LNCAP (cell line): ENCODE data around the gene TENM3.

Experiments
- TF ChIP-seq, protein P1 (sequence below): fragments of 450-650 bp; IDR thresholded peaks from 2 replicates; pipeline ENCODE4 v1.5.1; 2017; ENCODE audit warnings: mild to moderate bottlenecking

TENM3 gene

DNA sequence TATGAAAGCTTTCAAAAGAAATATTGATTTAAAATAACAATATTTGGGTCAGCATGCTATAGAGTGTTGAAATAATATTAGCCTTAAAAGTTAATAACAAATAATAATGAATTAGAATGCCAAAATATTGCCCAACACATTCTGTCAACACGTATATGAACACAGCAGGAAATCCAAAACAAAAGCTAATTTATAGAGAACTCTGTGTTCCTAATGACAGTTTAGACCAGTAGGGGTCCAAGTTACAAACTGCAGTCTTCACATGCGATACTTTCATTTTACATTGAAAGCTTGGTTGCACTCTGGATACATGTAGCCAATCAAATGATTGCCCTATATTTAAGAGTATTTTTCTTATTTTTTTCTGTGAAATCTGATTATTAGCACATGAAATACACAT is 399.6 kb downstream of the TENM3 start:
- TF ChIP-seq, protein P1, sequence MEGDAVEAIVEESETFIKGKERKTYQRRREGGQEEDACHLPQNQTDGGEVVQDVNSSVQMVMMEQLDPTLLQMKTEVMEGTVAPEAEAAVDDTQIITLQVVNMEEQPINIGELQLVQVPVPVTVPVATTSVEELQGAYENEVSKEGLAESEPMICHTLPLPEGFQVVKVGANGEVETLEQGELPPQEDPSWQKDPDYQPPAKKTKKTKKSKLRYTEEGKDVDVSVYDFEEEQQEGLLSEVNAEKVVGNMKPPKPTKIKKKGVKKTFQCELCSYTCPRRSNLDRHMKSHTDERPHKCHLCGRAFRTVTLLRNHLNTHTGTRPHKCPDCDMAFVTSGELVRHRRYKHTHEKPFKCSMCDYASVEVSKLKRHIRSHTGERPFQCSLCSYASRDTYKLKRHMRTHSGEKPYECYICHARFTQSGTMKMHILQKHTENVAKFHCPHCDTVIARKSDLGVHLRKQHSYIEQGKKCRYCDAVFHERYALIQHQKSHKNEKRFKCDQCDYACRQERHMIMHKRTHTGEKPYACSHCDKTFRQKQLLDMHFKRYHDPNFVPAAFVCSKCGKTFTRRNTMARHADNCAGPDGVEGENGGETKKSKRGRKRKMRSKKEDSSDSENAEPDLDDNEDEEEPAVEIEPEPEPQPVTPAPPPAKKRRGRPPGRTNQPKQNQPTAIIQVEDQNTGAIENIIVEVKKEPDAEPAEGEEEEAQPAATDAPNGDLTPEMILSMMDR = no peak; the same call in 1 of the 2 replicates

DNA sequence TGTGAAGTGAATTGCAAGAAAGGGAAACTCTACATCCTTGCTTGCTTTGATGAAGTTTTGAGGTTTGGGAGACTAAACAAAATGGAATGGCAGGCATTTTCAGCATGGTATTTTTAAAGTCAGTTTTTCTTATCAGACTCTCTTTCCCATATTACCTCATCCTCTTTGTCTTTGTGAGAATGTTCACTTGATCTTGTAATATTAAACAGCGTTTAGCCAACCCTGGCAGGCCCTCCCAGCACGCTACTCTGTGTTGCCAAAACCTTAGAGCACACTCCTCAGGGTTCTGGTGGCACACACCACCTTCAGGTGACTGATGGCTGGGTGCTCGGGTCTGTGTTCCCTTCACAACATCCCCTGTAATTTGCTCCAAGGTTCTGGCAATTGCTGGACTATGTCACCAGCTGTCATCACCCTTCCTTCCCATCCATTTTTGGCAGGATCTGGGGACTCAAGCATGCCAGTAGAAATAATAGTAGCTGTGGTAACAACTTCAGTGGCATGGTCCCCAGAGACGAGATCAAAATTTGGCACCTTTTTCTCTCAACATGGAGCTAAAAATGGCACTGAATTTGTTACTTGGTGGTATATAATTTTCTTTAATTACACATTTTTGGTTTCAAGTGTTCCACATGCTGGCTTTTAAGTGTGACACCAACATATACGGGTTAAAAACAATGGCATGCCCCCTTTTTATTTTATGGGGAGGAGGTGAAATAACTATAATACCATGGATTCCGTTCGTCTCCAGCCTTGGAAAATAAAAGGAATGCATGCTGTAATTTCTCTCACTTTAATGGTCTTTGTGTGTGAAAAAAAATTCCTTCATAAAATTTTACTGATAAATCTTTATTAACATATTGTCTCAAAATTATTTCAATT is 400.8 kb downstream of the TENM3 start:
- TF ChIP-seq, protein P1 = no peak

DNA sequence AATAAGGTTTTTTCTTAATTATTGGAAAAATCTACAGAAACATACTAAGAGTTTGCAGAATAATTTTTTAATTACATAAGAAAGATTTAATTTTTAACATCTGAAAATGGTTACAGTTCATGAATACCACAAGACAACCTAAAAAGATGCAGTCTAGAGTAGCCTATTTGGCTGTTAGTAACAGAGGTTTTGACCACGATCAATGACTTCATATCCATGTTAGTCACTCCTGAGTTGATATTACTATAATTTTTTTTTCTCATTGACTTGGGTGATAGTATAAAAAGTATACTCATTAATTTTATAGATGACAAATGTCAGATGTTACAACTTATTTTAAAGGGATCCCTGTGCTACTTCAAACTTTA is 401.5 kb downstream of the TENM3 start:
- TF ChIP-seq, protein P1 = no peak

DNA sequence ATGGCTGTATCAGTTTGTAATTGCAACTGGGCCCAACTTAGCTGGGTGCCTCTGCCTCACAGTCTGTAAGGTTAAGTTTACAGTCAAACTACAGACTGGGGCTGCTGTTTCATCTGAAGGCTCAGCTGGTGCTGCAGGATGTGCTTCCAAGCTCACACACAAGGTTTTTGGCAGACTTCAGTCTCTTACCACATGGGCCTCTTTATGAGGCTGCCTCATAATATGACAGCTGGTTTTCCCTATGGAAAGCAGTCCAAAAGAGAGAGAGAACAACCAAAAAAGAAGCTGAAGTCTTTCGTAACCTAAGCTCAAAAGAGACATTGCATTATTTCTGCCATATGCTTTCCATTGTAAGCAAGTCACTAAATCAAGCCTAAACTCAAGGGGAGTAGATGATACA is 402.3 kb downstream of the TENM3 start:
- TF ChIP-seq, protein P1 = no peak

DNA sequence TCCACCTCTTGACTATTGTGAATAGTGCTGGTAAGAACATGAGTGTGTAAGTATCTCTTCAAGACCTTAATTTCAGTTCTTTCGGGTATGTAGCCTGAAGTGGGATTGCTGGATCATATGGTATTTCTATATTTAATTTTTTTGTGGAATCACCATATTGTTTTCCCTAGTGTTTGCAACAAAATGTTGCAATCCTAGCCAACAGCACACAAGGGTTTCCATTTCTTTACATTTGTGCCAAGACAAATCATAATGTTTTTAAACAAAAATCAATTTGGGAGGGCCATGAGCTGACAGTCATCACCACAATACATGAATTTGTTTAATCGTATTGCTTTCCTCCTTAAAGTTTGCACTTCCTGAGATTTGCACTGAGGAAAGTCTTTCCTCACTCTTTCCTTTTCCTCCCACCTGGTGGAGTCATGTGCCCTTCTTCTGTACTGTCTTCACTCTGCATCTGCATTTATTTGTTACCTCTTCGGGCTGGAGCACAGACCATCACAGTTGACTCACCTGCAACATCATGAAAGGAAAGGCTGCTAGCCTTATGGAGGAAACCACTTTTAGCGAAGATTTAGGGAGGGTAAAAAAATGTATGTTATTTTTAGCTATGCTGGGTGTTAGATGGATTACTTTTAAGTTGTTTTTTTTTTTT is 404.6 kb downstream of the TENM3 start:
- TF ChIP-seq, protein P1 = no peak

DNA sequence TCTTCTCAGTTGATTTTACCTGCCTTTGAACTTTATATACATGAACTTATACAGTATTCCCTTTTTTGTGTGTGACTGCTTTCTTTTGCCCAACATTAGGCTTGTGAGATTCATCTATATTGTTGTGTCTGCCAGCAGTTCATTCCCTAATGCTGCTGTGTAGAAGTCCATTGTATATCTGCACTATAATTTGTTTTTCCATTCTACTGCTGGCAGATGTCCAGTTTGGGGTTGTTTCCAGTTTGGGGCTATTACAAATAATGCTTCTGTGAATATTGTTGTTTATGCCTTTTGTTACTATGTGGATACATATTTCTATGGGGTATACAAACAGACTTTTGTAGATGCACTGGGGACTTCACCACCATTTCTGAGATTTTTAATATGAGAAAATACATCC is 405.6 kb downstream of the TENM3 start:
- TF ChIP-seq, protein P1 = no peak

DNA sequence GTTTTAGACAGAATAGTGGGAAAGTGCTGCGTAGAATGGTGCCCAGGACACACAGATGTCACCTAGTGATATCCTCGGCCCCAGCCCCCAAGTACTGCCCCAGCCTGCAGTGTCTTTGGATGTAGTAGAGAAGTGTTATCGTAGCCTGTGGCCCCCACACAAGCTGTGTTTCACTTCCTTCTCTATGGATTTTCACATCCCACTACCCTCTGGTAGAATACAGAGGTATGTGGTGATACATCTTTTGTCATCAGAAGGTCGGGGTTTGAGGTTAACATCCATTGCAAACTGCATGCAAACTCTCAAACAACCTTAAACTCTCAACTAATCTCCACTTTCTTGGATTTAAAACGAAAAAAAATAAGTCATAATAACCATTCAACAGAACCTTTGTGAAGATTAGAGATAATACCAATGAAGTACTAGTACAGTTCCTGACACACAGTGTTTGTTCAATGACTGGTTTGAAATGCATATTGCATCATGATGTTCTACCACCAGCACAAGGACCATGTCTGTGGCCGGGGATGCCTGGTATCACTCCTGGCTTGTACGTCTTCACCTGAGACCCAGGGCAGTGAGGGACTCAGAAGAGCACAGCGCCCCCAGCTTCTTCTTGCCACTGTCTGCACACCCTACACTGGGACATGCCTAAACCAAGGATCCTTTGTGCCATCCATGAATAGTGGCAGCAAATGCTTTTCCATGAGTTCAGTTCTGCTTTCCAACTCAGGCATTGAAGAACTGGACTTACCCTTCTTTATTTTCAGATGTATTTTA is 406.7 kb downstream of the TENM3 start:
- TF ChIP-seq, protein P1 = no peak
